Erythroblast (primary cell): Measurements from ENCODE around the gene ITPK1.

Source experiments
- GATA1 ChIP-seq: IDR thresholded peaks from 2 replicates; pipeline ENCODE4 v1.6.1; 2011; ENCODE audit warnings: low read depth, mild to moderate bottlenecking, control low read depth, low read length, moderate library complexity
- POLR2A ChIP-seq: IDR thresholded peaks from 2 replicates; pipeline ENCODE4 v1.6.1; 2011; ENCODE audit warnings: mild to moderate bottlenecking, low read length

GRCh38 chr14:92942136-92942535 is 173.6 kb downstream of the ITPK1 start:
- TF ChIP-seq POLR2A (no peak), GATA1 (no peak)
